Panc1 (cell line): Measurements from ENCODE around the gene SDK1. TPM values are rescaled to one million over a fixed set of nuclear protein-coding genes. Genes with fewer than 3 reads are reported as not detected.

ENCODE experiments used
- ATAC-seq: fragments of 200-7000 bp; cut with Tn5 transposase; 2 replicates; pipeline ENCODE4 v1.9.1; 2020; ENCODE audit warnings: mild to moderate bottlenecking, moderate library complexity
- BruUV-seq: library from RNA; stranded (reverse); fragments of 400-500 nt; replicated peaks from 2 replicates; lab custom pipeline; 2021; lab: Mats Ljungman, UMichigan
- CTCF ChIA-PET: fragments of 300-600 bp; sonication (Branson Sonifier 250); formaldehyde crosslinking; loops from one replicate; lab custom pipeline; 2022; ENCODE audit warnings: antibody characterized with exemption; lab: Charles Lee
- POLR2A ChIA-PET: fragments of 300-600 bp; sonication (Branson Sonifier 250); formaldehyde crosslinking; loops from one replicate; lab custom pipeline; 2022; ENCODE audit warnings: antibody characterized with exemption; lab: Charles Lee
- DNase-seq: peaks from one replicate; pipeline ENCODE4 v3.0.0-alpha.2; 2010; ENCODE audit warnings: low read depth, low spot score
- H3K27ac ChIP-seq: 2 replicates; pipeline ENCODE4 v1.5.1; 2011; ENCODE audit warnings: mild to moderate bottlenecking, low read length, inconsistent platforms
- H3K27me3 ChIP-seq: fragments of 200-500 bp; sonication (Bioruptor generic); 2 replicates; pipeline ENCODE4 v1.6.0; 2014; ENCODE audit warnings: low read length, inconsistent platforms; ENCODE audit not compliant: control insufficient read depth, insufficient read depth
- H3K36me3 ChIP-seq: fragments of 200-500 bp; sonication (Bioruptor generic); 2 replicates; pipeline ENCODE4 v1.5.1; 2014; ENCODE audit warnings: inconsistent platforms, mild to moderate bottlenecking, low read length, moderate library complexity; ENCODE audit not compliant: control insufficient read depth, insufficient read depth
- H3K4me1 ChIP-seq: 2 replicates; pipeline ENCODE4 v1.5.1; 2011; ENCODE audit warnings: inconsistent platforms, mild to moderate bottlenecking, low read length, moderate library complexity; ENCODE audit not compliant: control insufficient read depth, insufficient read depth
- H3K4me3 ChIP-seq, 2 experiments: 2 replicates each; pipeline ENCODE4 v1.5.1; 2011 to 2012; ENCODE audit warnings: low read depth in 2 of 2, low read length in 2 of 2, mild to moderate bottlenecking in 2 of 2, inconsistent platforms in 1 of 2, moderate library complexity in 1 of 2
- H3K9me3 ChIP-seq: fragments of 200-500 bp; sonication (Bioruptor generic); 2 replicates; pipeline ENCODE4 v1.5.1; 2014; ENCODE audit warnings: low read depth, mild to moderate bottlenecking, inconsistent platforms, low read length, moderate library complexity; ENCODE audit not compliant: control insufficient read depth, insufficient read depth
- CTCF ChIP-seq: fragments of 450-650 bp; IDR thresholded peaks from 2 replicates; pipeline ENCODE4 v1.5.1; 2017; ENCODE audit warnings: mild to moderate bottlenecking
- POLR2AphosphoS5 ChIP-seq: IDR thresholded peaks from 2 replicates; pipeline ENCODE4 v1.6.1; 2012; ENCODE audit warnings: mild to moderate bottlenecking, low read depth, low read length, moderate library complexity
- REST ChIP-seq, 2 experiments: IDR thresholded peaks; 2 replicates each; pipeline ENCODE4 v1.6.1; 2011 to 2012; ENCODE audit warnings: low read depth in 2 of 2, control low read depth in 1 of 2, low read length in 1 of 2, mild to moderate bottlenecking in 1 of 2, moderate library complexity in 1 of 2; ENCODE audit not compliant: insufficient read depth in 1 of 2
- SIN3A ChIP-seq: IDR thresholded peaks from 2 replicates; pipeline ENCODE4 v1.6.1; 2012; ENCODE audit warnings: low read depth, mild to moderate bottlenecking, low read length, moderate library complexity, borderline replicate concordance; ENCODE audit not compliant: insufficient read depth
- TCF7L2 ChIP-seq: IDR thresholded peaks from 2 replicates; pipeline ENCODE4 v1.6.1; 2011; ENCODE audit warnings: mild to moderate bottlenecking, low read depth, low read length, inconsistent platforms
- in situ Hi-C: cut with HindIII; loops from 2 replicates; pipeline ENCODE4 v1.10.0; 2016; ENCODE audit warnings: low sequenced_read_pairs, low pct_unique_long_range_greater_than_20kb
- intact Hi-C: fragments of 100-400 bp; cut with micrococcal nuclease; formaldehyde crosslinking; loops from one replicate; pipeline ENCODE4 v1.10.0; 2022; ENCODE audit not compliant: unreplicated experiment
- total RNA-seq: library from RNA; stranded (reverse); gene quantifications from one replicate; pipeline ENCODE4 v1.2.1, GENCODE V29; 2021; ENCODE audit not compliant: unreplicated experiment

SDK1 gene
- total RNA-seq, 1 experiment from 2014 or later: 47.4 TPM

GRCh38 chr7:3917436-3917835, 616.4 kb downstream of the SDK1 start:
- TF ChIP-seq CTCF: no peak
- no peak for TF ChIP-seq POLR2AphosphoS5
- TF ChIP-seq TCF7L2: no peak
- TF ChIP-seq SIN3A: no peak
- TF ChIP-seq REST (IDR thresholded peaks at IDR 0.05; ENCODE audit: insufficient read depth in 1 of 2, low read depth in 2 of 2, low read length in 1 of 2): no peak
- Histone ChIP-seq H3K36me3 (no peaks in the 10 kb centered on the region), H3K27ac (no peak overlapping the region), H3K4me3 (no peak overlapping the region), H3K27me3 (no peaks in the 10 kb centered on the region), H3K4me1 (peaks cover 7% of the 10 kb centered on the region), H3K9me3 (no peaks in the 10 kb centered on the region)
- ChIA-PET CTCF (no interaction called here), POLR2A (no interaction called here)
- ATAC-seq (no peak), DNase-seq (no peak)
- intact Hi-C loops: no loop called here
- in situ Hi-C loops: no loop called here
- BruUV-seq: no TSS peak

DNA sequence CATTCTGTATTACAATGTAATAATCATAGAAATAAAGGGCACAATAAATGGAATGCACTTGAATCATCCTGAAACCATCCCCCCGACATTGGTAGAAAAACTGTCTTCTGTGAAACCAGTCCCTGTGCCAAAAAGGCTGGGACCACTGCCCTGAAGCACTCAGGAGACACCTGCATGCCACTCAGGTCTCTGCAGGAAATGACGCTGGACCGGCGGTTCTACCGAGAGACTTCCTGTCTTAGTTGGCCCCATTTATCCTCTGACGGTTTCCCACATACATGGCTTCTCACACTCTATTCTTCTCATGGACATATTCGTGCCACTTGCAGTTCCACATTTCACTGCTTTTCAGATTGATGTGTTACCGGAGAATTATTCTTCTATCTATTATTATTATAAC, 617.5 kb downstream of the SDK1 start:
- no peaks in the 10 kb centered on the region for H3K27me3 ChIP-seq
- intact Hi-C loops: no loop called here
- TF ChIP-seq REST (IDR thresholded peaks at IDR 0.05; ENCODE audit: insufficient read depth in 1 of 2, low read depth in 2 of 2, low read length in 1 of 2) (no peak), CTCF (no peak), POLR2AphosphoS5 (no peak), SIN3A (no peak), TCF7L2 (no peak)
- ChIA-PET POLR2A (no interaction called here), CTCF (no interaction called here)
- no peaks in the 10 kb centered on the region for H3K9me3 ChIP-seq
- H3K4me1 ChIP-seq: peaks cover 9% of the 10 kb centered on the region
- H3K4me3 ChIP-seq: no peak overlapping the region
- BruUV-seq: no TSS peak
- no peak overlapping the region for H3K27ac ChIP-seq
- DNase-seq (no peak), ATAC-seq (no peak)
- in situ Hi-C loops: no loop called here
- H3K36me3 ChIP-seq: no peaks in the 10 kb centered on the region
